ENCODE measurements around the gene CDHR2.
A peak's percentile ranks its signal among the peaks of the same experiment; 100 is the strongest.

Gene CDHR2

DNA sequence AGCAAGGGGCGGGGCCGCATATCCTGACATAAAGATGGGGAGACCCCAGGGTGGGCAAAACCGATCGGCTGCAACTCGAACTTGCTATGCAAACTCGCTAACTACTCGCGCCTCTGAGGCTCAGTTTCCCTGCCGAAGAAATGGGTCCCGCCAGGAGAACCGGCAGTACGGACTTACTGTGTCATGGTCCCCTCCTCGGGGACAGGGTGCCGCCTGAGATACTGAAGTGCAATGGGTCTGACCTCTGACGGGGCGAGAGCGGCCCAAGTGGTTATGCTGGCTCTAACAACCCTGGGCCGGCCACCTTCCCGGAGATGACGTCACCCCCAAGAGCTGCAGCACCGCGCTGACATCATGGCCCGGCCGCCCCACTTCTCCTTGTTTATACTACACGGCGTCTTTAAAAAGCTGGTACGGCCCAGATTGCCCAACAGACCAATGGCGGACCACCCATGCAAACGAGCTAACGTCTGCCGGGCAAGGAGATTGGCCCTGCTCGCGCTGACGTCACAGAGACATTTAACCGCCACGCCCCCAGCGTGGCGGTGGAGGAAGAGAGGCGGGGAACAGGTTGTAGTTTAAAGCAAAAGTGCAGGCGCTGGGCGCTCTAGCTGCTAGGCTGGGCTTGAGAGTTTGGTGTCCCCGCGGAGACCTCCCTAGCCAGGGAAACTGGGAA is 11.4 kb upstream of the CDHR2 start:
- peak overlapping the region; percentile 99 for H3K27ac ChIP-seq
- TF ChIP-seq, protein P1, sequence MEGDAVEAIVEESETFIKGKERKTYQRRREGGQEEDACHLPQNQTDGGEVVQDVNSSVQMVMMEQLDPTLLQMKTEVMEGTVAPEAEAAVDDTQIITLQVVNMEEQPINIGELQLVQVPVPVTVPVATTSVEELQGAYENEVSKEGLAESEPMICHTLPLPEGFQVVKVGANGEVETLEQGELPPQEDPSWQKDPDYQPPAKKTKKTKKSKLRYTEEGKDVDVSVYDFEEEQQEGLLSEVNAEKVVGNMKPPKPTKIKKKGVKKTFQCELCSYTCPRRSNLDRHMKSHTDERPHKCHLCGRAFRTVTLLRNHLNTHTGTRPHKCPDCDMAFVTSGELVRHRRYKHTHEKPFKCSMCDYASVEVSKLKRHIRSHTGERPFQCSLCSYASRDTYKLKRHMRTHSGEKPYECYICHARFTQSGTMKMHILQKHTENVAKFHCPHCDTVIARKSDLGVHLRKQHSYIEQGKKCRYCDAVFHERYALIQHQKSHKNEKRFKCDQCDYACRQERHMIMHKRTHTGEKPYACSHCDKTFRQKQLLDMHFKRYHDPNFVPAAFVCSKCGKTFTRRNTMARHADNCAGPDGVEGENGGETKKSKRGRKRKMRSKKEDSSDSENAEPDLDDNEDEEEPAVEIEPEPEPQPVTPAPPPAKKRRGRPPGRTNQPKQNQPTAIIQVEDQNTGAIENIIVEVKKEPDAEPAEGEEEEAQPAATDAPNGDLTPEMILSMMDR (conservative IDR thresholded peaks at IDR 0.05): no peak

DNA sequence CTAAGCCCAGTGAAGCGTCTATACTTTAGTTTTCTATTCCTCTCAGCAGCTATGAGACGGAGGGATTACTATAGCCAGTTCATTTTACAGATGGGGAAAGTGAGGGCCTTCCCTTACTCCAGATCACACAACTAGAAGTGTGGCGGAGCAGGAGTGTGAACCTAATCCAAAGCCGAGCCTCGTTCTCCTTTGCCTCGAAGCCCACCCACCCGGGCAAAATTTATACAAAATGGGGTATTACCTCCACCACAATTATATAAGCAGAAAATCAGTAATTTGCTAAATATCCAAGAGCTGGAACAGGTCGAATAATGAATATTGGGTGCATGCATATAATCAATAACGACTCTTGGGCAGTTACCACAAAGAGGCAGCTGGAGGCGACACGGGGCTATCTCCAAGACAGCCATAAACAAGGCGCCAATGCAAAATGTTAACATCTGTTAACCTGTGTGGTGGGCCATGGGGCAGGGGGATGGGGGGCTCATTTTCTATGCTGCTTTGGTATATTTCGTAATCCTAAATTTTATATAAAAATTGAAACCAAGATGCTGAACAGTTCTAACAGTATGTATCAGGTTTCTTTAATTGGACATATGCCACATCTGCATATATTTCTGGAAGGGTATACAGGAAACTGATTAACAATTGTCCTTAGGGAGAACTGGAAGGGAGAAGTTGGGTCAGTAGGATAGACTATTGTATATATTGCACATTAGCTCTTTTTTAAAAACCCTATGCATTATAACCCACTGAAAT is 10.7 kb upstream of the CDHR2 start:
- H3K27ac ChIP-seq: peak overlapping the region; percentile 99
- TF ChIP-seq, protein P1 (conservative IDR thresholded peaks at IDR 0.05): peak; percentile 44; the same call in 1 of the 2 replicates

DNA sequence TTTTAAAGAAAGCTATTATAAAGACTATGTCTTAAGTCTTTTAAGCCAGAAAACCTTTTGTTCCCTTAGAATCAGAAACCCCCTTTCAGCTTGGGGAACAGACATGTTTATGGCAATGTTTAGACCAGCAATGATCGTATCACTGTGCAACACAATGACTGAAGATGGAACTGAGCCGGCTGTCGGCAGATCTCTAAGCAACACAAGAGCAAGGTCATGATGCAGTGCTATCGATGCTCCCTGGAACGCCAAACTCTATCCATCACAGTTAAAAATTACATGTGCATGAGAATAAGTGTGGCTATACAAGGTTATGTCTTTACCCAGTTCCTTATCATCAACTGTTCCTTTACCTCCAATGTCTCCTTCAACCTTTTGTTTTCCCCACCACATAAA is 10.2 kb upstream of the CDHR2 start:
- H3K27ac ChIP-seq: peak overlapping the region; percentile 99; the same call in 1 of the 2 replicates
- TF ChIP-seq, protein P1 (conservative IDR thresholded peaks at IDR 0.05): no peak

DNA sequence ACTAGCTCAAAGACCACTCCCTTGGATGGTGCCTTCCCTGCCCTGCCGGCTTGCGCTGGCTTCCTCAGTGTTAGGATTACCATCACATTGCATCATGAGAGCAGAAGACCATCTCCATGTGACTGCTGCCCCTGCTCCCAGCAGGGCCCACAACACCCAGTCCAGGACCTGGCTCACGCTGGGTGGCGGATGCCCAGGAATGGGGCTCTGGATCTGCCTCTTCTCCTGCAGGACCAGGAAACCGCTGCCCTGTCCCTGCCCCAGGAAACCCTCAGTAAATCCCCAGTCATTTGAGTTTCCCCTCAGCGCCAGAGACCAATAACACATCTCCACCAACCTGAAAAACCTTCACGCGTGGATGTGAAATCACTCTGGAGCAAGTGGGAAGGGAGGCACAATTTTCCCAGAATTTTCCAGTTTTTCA is 8.7 kb upstream of the CDHR2 start:
- TF ChIP-seq, protein P1 (conservative IDR thresholded peaks at IDR 0.05): no peak
- H3K27ac ChIP-seq: peak overlapping the region; percentile 95; the same call in 1 of the 2 replicates

DNA sequence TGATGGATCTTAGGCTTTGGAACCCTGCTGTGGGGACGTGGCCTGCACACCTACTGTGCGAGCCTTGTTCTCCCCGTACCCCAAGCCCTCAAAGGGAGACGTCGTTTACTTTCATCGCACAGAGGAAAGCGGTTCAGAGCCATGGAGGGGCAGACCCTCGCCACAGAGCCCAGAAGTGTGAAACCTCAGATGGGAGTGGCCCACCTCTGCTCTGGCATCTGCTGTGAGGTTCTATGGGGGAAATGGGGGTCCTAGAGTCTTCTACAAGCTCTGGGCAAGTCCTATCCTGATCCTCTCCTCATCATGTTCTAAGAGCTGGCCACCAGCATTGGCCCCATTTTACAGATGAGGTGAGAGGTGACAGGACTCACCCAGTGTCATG is 8.2 kb upstream of the CDHR2 start:
- H3K27ac ChIP-seq: peak overlapping the region; percentile 95
- TF ChIP-seq, protein P1 (conservative IDR thresholded peaks at IDR 0.05): no peak

DNA sequence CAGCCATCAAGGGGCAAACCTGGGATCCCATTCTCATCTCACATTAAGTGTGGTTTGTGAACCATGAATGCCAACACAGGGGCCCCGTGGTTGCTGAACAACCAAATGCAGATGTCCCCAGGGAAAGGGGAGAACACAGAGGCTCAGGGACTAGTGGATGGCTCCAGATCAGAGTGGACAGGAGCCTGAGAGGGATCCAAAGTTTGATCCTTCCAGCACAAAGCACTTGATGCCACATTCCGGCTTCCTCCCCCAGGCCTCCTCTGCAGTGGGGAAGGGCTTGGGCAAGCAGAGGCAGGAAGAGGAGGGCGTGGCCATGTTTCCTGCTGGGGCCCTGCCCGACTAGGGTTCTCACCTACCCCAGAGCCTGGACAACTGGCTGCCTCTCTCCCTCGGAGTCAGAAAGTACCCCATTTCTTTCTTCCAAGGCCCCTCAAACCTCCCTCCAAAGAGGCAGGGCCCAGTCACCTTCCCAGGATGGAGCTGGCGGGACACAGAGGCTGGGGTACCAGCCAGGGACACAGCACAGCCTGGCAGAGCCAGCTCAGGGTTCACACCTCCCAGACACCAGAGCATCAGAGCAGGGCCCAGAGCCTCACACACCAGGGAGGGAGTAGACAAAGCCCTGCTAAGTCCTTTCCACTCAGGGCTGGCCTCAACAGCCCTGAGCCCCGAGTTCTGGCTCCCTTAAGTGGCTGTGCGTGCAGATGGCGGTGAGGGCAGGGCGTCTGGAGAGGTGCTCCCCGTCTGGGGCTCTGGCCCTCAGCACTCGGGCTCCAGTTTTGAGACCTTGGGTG is 7.6 kb upstream of the CDHR2 start:
- H3K27ac ChIP-seq: peak overlapping the region; percentile 95
- TF ChIP-seq, protein P1 (conservative IDR thresholded peaks at IDR 0.05): no peak

DNA sequence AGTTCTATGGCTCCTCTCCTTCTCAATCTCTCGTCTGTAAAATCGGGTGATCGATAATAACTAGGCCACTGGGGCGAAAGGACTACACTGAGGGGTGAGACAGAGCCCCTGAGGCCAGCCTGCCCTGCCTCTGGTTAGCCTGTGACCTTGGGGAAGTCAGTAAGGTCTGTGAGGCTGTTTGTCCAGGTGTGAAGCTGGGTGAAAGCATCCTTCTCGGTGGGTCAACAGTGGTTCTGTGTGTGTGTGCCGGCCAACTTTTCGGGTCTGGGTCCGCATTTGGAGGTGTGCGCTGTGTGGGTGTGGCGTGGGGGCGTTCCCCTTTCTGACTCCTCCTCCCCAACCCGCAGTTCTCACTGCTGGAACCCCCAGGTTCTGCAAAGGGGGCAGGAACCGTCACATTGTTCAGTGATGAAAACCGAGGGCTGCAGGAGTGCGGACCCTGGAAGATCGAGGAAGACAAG is 7.0 kb upstream of the CDHR2 start:
- H3K27ac ChIP-seq: peak overlapping the region; percentile 95
- TF ChIP-seq, protein P1 (conservative IDR thresholded peaks at IDR 0.05): no peak

Measured in VCaP (cell line).